Activated naive CD4-positive, alpha-beta T cell treated with anti-CD3 and anti-CD28 coated beads for 36 hours (primary cell): ENCODE measurements around the gene NPHS2. TPM values are rescaled to one million over a fixed set of nuclear protein-coding genes. Genes with fewer than 3 reads are reported as not detected.

Experiments used
- CTCF ChIA-PET: fragments of 350-600 bp; sonication (Branson Sonifier 250); formaldehyde crosslinking; loops from one replicate; lab custom pipeline; 2021; ENCODE audit warnings: antibody characterized with exemption; lab: Charles Lee
- DNase-seq: peaks from one replicate; pipeline ENCODE4 v3.0.0-alpha.2; 2020
- H3K27ac Mint-ChIP-seq: one replicate; pipeline ENCODE4 v1.8.0; 2021; ENCODE audit warnings: mild to moderate bottlenecking, mixed read lengths
- H3K27me3 Mint-ChIP-seq: one replicate; pipeline ENCODE4 v1.8.0; 2021; ENCODE audit warnings: low read depth, mixed read lengths
- H3K36me3 Mint-ChIP-seq: one replicate; pipeline ENCODE4 v1.8.0; 2021; ENCODE audit warnings: low read depth, mixed read lengths
- H3K4me1 Mint-ChIP-seq: one replicate; pipeline ENCODE4 v1.8.0; 2021; ENCODE audit warnings: low read depth, mixed read lengths
- H3K4me3 Mint-ChIP-seq: one replicate; pipeline ENCODE4 v1.8.0; 2021; ENCODE audit warnings: mild to moderate bottlenecking, moderate library complexity, mixed read lengths
- H3K9me3 Mint-ChIP-seq: one replicate; pipeline ENCODE4 v1.8.0; 2021; ENCODE audit warnings: mixed read lengths
- intact Hi-C: fragments of 100-400 bp; cut with micrococcal nuclease; formaldehyde crosslinking; loops from one replicate; pipeline ENCODE4 v1.15.1; 2023
- total RNA-seq, 2 experiments: library from RNA; stranded (reverse); gene quantifications; one replicate each; pipeline ENCODE4 v1.2.3, GENCODE V29; 2021

Gene NPHS2
- total RNA-seq, 2 experiments from 2014 or later: not detected

- intact Hi-C loops: no loop called here
- H3K36me3 Mint-ChIP-seq: no peaks in the 10 kb centered on the region
- CTCF ChIA-PET: interaction anchor here (0.6 to 1.0 kb wide), 4 partner anchors 14 to 234 kb away, joined by 3 to 7 read pairs (median 4); no protein-coding TSS in a partner anchor
- peaks cover 3% of the 10 kb centered on the region for H3K4me1 Mint-ChIP-seq
- H3K27me3 Mint-ChIP-seq: peaks cover 52% of the 10 kb centered on the region
- H3K27ac Mint-ChIP-seq: no peak overlapping the region
- DNase-seq: peak; percentile 7
- no peak overlapping the region for H3K4me3 Mint-ChIP-seq
- no peaks in the 10 kb centered on the region for H3K9me3 Mint-ChIP-seq
Observed at GRCh38 chr1:179586107-179586823, 10.5 kb upstream of the NPHS2 start.

DNA sequence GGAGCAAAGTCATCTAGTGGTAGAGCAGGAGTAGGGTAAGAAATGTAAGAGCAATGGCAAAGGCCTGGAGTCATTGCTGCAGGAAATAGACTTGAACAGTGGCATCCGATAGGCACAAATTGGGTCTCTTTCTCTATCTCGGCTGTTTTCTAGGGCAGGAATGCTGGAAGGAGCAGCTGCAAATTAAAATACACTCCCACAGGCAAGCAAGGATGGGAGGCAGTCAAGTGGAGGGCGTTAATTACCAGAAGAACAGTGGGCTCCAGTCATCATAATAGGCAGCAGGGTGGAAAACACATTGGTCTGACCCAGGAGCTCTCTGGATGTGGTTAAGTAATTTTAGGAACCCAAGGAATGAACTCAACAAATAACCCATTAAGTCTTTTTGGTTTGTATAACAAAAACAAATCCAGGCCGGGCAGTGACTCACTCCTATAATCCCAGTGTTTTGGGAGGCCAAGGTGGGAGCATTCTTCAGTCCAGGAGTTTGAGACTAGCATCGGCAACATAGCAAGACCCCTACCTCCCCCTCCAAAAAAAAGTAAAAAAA, 8.1 kb upstream of the NPHS2 start:
- Mint-ChIP-seq H3K36me3 (no peaks in the 10 kb centered on the region), H3K4me1 (peaks cover 3% of the 10 kb centered on the region), H3K9me3 (no peaks in the 10 kb centered on the region), H3K27me3 (peaks cover 50% of the 10 kb centered on the region), H3K27ac (no peak overlapping the region), H3K4me3 (no peak overlapping the region)
- DNase-seq: no peak
- CTCF ChIA-PET: no interaction called here
- intact Hi-C loops: no loop called here

DNA sequence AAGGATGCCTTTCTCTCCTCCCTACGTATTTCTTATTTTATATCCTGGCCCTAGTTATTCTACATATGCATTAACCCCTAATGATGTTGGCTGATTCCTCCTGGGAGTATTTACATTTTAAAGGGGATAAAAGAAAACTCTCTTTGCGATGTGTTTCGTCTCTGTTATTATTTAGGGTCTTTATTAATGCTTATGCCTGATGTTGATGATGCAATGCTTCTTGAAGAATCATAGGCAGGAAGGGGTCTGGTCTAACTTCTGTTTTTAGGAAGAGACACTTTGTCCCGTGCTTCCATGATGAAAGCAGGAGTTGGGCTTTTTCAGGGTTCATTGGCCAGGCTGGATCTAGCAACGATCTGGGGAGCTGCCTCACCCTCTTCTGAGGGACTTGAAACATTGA, 761 bp upstream of the NPHS2 start:
- DNase-seq: no peak
- intact Hi-C loops: no loop called here
- H3K9me3 Mint-ChIP-seq: no peaks in the 10 kb centered on the region
- H3K4me3 Mint-ChIP-seq: no peak overlapping the region
- no peaks in the 10 kb centered on the region for H3K36me3 Mint-ChIP-seq
- no peak overlapping the region for H3K27ac Mint-ChIP-seq
- H3K27me3 Mint-ChIP-seq: peaks cover 47% of the 10 kb centered on the region
- CTCF ChIA-PET: no interaction called here
- peaks cover 5% of the 10 kb centered on the region for H3K4me1 Mint-ChIP-seq

GRCh38 chr1:179558078-179558477, 17.7 kb downstream of the NPHS2 start:
- intact Hi-C loops: no loop called here
- Mint-ChIP-seq H3K27ac (no peak overlapping the region), H3K36me3 (no peaks in the 10 kb centered on the region), H3K4me3 (no peak overlapping the region), H3K9me3 (no peaks in the 10 kb centered on the region), H3K4me1 (no peaks in the 10 kb centered on the region), H3K27me3 (no peaks in the 10 kb centered on the region)
- CTCF ChIA-PET: no interaction called here
- DNase-seq: no peak

- intact Hi-C loops: no loop called here
- no peaks in the 10 kb centered on the region for H3K4me1 Mint-ChIP-seq
Observed at GRCh38 chr1:179554427-179554826, 21.3 kb downstream of the NPHS2 start.

DNA sequence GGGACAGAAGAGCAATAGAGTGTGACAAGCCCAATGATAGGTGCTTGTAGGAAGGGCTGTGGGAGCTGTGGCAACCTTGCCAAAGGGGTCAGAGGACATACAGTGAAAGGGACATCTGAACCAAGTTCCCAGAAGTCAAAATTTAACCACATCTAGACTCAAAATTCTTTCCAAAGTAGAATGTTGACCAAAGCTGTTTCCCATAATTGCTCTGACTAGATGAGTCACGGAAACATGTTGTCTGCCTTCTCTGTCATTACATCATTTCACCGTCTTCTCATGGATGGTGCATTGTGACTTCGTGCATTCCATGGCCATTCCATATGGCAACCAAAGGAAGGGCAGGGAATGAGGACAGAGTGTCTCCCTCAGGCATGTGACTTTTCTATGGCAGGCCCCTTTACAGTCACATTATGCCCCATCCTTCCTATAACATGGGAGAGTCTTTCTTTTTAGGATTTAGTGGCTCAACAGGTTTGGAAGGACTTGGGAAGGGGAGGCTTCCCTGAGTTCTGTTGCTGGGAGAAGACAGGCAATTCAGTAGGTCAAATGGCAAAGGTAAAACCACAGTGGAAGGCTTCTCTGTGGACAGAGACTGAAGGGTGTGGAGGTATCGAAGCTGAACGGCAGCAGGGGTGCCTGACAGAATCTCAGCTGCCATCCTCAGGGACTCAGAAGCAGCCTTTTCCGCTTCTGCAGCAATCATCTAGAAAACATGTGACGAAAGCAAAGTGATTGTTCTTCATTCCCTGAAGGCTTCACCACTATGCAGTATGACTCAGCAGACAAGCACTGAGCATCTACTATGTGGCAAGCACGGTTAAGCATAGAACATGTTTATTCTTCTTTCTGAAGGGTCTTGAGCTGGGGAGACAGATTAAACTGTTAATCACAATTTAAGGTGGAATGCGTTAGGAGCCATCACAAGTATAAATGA, 24.7 kb downstream of the NPHS2 start:
- no peak overlapping the region for H3K27ac Mint-ChIP-seq
- H3K36me3 Mint-ChIP-seq: no peaks in the 10 kb centered on the region
- H3K9me3 Mint-ChIP-seq: no peaks in the 10 kb centered on the region
- H3K4me1 Mint-ChIP-seq: no peaks in the 10 kb centered on the region
- CTCF ChIA-PET: interaction anchor here (1.0 kb wide), 1 partner anchor 49 kb away, joined by 3 read pairs; no protein-coding TSS in a partner anchor
- no peaks in the 10 kb centered on the region for H3K27me3 Mint-ChIP-seq
- H3K4me3 Mint-ChIP-seq: no peak overlapping the region
- DNase-seq: no peak
- intact Hi-C loops: no loop called here

More at GRCh38 chr1:179554427-179554826, 21.3 kb downstream of the NPHS2 start:
- H3K27ac Mint-ChIP-seq: no peak overlapping the region
- no peak for DNase-seq
- no peak overlapping the region for H3K4me3 Mint-ChIP-seq
- CTCF ChIA-PET: no interaction called here
- H3K27me3 Mint-ChIP-seq: no peaks in the 10 kb centered on the region
- no peaks in the 10 kb centered on the region for H3K9me3 Mint-ChIP-seq
- H3K36me3 Mint-ChIP-seq: no peaks in the 10 kb centered on the region

DNA sequence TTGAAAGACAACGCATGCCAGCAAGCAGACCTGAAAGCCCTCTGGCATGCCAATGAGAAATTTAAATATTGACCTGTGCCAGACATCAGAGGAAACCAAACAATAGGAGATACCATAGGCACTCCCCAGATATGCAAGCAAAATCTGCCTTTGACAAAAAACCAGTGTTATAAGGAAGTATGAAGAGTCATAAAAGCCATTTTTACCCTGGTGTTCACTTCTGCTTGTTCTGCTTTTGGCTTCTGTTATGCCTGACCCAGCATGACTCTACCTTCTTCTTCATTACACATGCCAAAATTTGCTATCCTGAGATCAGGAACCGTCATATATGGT, 26.4 kb downstream of the NPHS2 start:
- Mint-ChIP-seq H3K4me3 (no peak overlapping the region), H3K9me3 (no peaks in the 10 kb centered on the region), H3K27ac (no peak overlapping the region), H3K4me1 (no peaks in the 10 kb centered on the region), H3K36me3 (no peaks in the 10 kb centered on the region), H3K27me3 (no peaks in the 10 kb centered on the region)
- no peak for DNase-seq
- CTCF ChIA-PET: no interaction called here
- intact Hi-C loops: no loop called here

GRCh38 chr1:179548666-179549367, 26.9 kb downstream of the NPHS2 start:
- Mint-ChIP-seq H3K36me3 (no peaks in the 10 kb centered on the region), H3K27me3 (no peaks in the 10 kb centered on the region), H3K4me3 (no peak overlapping the region), H3K4me1 (no peaks in the 10 kb centered on the region), H3K9me3 (no peaks in the 10 kb centered on the region), H3K27ac (no peak overlapping the region)
- CTCF ChIA-PET: no interaction called here
- intact Hi-C loops: no loop called here
- no peak for DNase-seq

DNA sequence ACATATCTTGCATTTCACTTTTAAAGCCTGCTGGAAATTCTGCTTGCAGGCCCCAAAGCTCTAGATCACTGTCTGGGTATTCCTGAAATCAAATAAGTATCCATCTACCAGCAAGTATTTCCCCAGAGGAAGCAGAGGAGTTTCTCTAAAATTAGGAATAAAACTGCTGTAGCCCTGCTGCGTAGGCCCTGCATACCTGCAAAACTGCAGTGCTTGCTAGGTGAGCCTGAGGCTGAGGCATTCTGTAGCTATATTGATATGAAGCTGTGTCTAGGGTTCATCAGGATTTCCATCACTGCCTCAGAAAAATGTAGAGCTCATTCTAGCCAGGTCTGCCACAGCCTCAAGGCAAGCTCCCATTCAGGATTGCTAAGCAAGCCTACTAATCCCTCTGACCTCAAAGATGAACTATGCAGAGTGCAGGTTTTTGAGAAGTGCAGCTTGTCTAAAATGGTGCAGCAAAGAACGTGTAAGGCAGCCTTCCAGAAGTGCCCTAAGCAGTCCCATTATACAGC, 28.7 kb downstream of the NPHS2 start:
- Mint-ChIP-seq H3K36me3 (no peaks in the 10 kb centered on the region), H3K9me3 (no peaks in the 10 kb centered on the region), H3K4me1 (no peaks in the 10 kb centered on the region), H3K27me3 (no peaks in the 10 kb centered on the region), H3K4me3 (no peak overlapping the region), H3K27ac (no peak overlapping the region)
- intact Hi-C loops: no loop called here
- DNase-seq: no peak
- CTCF ChIA-PET: interaction anchor here (0.6 kb wide), 1 partner anchor 153 kb away, joined by 3 read pairs; no protein-coding TSS in a partner anchor

- Mint-ChIP-seq H3K9me3 (no peaks in the 10 kb centered on the region), H3K27ac (no peak overlapping the region), H3K27me3 (no peaks in the 10 kb centered on the region), H3K36me3 (no peaks in the 10 kb centered on the region), H3K4me3 (no peak overlapping the region), H3K4me1 (no peaks in the 10 kb centered on the region)
- no peak for DNase-seq
- intact Hi-C loops: no loop called here
- CTCF ChIA-PET: no interaction called here
Observed at GRCh38 chr1:179545321-179545720, 30.4 kb downstream of the NPHS2 start.

GRCh38 chr1:179541774-179542173, 34.0 kb downstream of the NPHS2 start:
- no peaks in the 10 kb centered on the region for H3K27me3 Mint-ChIP-seq
- H3K27ac Mint-ChIP-seq: no peak overlapping the region
- H3K4me1 Mint-ChIP-seq: no peaks in the 10 kb centered on the region
- intact Hi-C loops: no loop called here
- no peaks in the 10 kb centered on the region for H3K9me3 Mint-ChIP-seq
- H3K36me3 Mint-ChIP-seq: no peaks in the 10 kb centered on the region
- DNase-seq: no peak
- CTCF ChIA-PET: no interaction called here
- no peak overlapping the region for H3K4me3 Mint-ChIP-seq

DNA sequence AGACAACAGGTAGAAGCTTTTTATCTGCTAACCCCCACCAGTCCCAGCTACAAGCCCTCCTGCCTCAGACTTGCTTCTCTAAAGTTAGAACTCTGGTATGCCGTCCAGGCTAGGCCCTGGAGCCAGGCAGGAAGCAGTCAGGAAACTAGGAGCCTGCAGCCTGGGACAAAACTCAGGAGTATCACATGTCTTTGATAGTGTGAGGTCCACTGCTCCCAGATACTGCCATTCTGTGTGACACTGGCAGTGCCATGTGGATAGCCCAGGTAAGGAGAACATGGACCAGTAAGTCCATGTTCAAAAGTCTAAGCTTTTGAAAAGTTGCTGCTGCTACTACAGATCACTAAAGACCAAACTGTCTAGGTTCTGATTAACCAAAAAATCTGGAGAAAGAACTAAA, 45.4 kb downstream of the NPHS2 start:
- no peaks in the 10 kb centered on the region for H3K4me1 Mint-ChIP-seq
- no peaks in the 10 kb centered on the region for H3K36me3 Mint-ChIP-seq
- CTCF ChIA-PET: no interaction called here
- H3K4me3 Mint-ChIP-seq: no peak overlapping the region
- no peaks in the 10 kb centered on the region for H3K9me3 Mint-ChIP-seq
- intact Hi-C loops: no loop called here
- peaks cover 3% of the 10 kb centered on the region for H3K27me3 Mint-ChIP-seq
- DNase-seq: no peak
- H3K27ac Mint-ChIP-seq: no peak overlapping the region
